ENCODE results near the gene RAP1GAP2.

RAP1GAP2 gene

GRCh38 chr17:2822358-2822757 is 26.1 kb downstream of the RAP1GAP2 start:
- no peak overlapping the region for H3K4me3 ChIP-seq (ENCODE audit: control insufficient read depth, low read depth, low read length)
- no peak for DNase-seq (ENCODE audit: low read depth)
- TF ChIP-seq, protein P1, sequence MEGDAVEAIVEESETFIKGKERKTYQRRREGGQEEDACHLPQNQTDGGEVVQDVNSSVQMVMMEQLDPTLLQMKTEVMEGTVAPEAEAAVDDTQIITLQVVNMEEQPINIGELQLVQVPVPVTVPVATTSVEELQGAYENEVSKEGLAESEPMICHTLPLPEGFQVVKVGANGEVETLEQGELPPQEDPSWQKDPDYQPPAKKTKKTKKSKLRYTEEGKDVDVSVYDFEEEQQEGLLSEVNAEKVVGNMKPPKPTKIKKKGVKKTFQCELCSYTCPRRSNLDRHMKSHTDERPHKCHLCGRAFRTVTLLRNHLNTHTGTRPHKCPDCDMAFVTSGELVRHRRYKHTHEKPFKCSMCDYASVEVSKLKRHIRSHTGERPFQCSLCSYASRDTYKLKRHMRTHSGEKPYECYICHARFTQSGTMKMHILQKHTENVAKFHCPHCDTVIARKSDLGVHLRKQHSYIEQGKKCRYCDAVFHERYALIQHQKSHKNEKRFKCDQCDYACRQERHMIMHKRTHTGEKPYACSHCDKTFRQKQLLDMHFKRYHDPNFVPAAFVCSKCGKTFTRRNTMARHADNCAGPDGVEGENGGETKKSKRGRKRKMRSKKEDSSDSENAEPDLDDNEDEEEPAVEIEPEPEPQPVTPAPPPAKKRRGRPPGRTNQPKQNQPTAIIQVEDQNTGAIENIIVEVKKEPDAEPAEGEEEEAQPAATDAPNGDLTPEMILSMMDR (IDR thresholded peaks at IDR 0.05; ENCODE audit: control insufficient read depth, insufficient read depth, low read depth, low read length, missing control alignments): no peak

- TF ChIP-seq, protein P1 (IDR thresholded peaks at IDR 0.05; ENCODE audit: control insufficient read depth, insufficient read depth, low read depth, low read length, missing control alignments): no peak
- DNase-seq (ENCODE audit: low read depth): no peak
- no peak overlapping the region for H3K4me3 ChIP-seq (ENCODE audit: control insufficient read depth, low read depth, low read length)
Measured at GRCh38 chr17:2825253-2825970, 29.2 kb downstream of the RAP1GAP2 start.

- no peak overlapping the region for H3K4me3 ChIP-seq (ENCODE audit: control insufficient read depth, low read depth, low read length)
- TF ChIP-seq, protein P1 (IDR thresholded peaks at IDR 0.05; ENCODE audit: control insufficient read depth, insufficient read depth, low read depth, low read length, missing control alignments): peak; percentile 94
- DNase-seq (ENCODE audit: low read depth): no peak
Measured at GRCh38 chr17:2828397-2829038, 32.3 kb downstream of the RAP1GAP2 start.

- no peak for DNase-seq (ENCODE audit: low read depth)
- TF ChIP-seq, protein P1 (IDR thresholded peaks at IDR 0.05; ENCODE audit: control insufficient read depth, insufficient read depth, low read depth, low read length, missing control alignments): no peak
- H3K4me3 ChIP-seq (ENCODE audit: control insufficient read depth, low read depth, low read length): no peak overlapping the region
Measured at GRCh38 chr17:2830678-2831077, 34.4 kb downstream of the RAP1GAP2 start.

DNA sequence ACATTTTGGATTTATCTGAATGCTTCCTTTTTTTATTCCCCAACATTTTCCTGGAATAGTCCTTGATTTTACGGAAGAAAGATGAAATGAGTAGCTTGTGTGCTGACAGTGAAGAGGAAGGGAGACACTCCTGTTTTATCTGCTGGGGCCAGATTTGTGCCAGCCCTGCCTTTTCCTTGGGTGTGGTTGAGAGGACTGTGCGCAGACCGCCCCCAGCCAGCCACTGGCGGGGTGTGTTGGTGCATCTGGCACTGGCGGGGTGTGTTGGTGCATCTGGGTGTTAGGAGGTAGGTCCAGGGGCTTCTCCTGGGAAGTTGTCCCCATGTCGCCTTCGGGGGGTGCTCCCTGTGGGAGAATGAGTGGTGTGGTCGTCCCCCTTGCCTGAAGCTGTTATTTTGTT is 39.5 kb downstream of the RAP1GAP2 start:
- TF ChIP-seq, protein P1 (IDR thresholded peaks at IDR 0.05; ENCODE audit: control insufficient read depth, insufficient read depth, low read depth, low read length, missing control alignments): no peak
- no peak for DNase-seq (ENCODE audit: low read depth)
- H3K4me3 ChIP-seq (ENCODE audit: control insufficient read depth, low read depth, low read length): no peak overlapping the region

GRCh38 chr17:2837147-2837561 is 40.9 kb downstream of the RAP1GAP2 start:
- TF ChIP-seq, protein P1 (IDR thresholded peaks at IDR 0.05; ENCODE audit: control insufficient read depth, insufficient read depth, low read depth, low read length, missing control alignments): no peak
- H3K4me3 ChIP-seq (ENCODE audit: control insufficient read depth, low read depth, low read length): no peak overlapping the region
- no peak for DNase-seq (ENCODE audit: low read depth)
